HepG2 (cell line): ENCODE data around the gene SEMA3B. TPM values are rescaled to one million over a fixed set of nuclear protein-coding genes. Genes with fewer than 3 reads are reported as not detected.

Experiments
- BCL6 ChIP-seq: IDR thresholded peaks from 2 replicates; pipeline ENCODE4 v1.6.1; 2016; ENCODE audit warnings: missing genetic modification reagents, missing compliant biosample characterization
- PBX2 ChIP-seq: IDR thresholded peaks from 2 replicates; pipeline ENCODE4 v1.6.1; 2016; ENCODE audit warnings: control low read depth
- PRDM10 ChIP-seq: sonication (generic); formaldehyde crosslinking; IDR thresholded peaks from 2 replicates; pipeline ENCODE4 v1.4.0; 2020; ENCODE audit warnings: low read depth, missing genetic modification reagents
- THYN1 ChIP-seq: sonication (generic); formaldehyde crosslinking; IDR thresholded peaks from 2 replicates; pipeline ENCODE4 v1.8.1; 2023; ENCODE audit warnings: low read depth, mild to moderate bottlenecking, moderate library complexity, missing genetic modification reagents, borderline replicate concordance
- YY1 ChIP-seq: IDR thresholded peaks from 2 replicates; pipeline ENCODE4 v1.6.1; 2011; ENCODE audit warnings: low read length, low read depth, moderate library complexity, mild to moderate bottlenecking; ENCODE audit not compliant: insufficient read depth, insufficient replicate concordance
- ZKSCAN1 ChIP-seq: fragments of 150-350 bp; IDR thresholded peaks from 2 replicates; pipeline ENCODE4 v1.6.1; 2014; ENCODE audit warnings: low read length
- ZNF253 ChIP-seq: sonication (generic); formaldehyde crosslinking; IDR thresholded peaks from 2 replicates; pipeline ENCODE4 v1.8.0; 2022; ENCODE audit warnings: mild to moderate bottlenecking, missing genetic modification reagents, borderline replicate concordance
- ZNF576 ChIP-seq: sonication (generic); formaldehyde crosslinking; IDR thresholded peaks from 2 replicates; pipeline ENCODE4 v1.4.0; 2020; ENCODE audit warnings: mild to moderate bottlenecking, missing genetic modification reagents
- ZNF674 ChIP-seq: sonication (generic); formaldehyde crosslinking; IDR thresholded peaks from 2 replicates; pipeline ENCODE4 v1.5.0; 2020; ENCODE audit warnings: low read depth, mild to moderate bottlenecking, missing genetic modification reagents
- ZNF761 ChIP-seq: sonication (generic); formaldehyde crosslinking; conservative IDR thresholded peaks from 2 replicates; pipeline ENCODE4 v1.4.0; 2020; ENCODE audit warnings: mild to moderate bottlenecking, missing genetic modification reagents
- ZSCAN12 ChIP-seq: sonication (generic); formaldehyde crosslinking; IDR thresholded peaks from 2 replicates; pipeline ENCODE4 v1.9.0; 2021; ENCODE audit warnings: mild to moderate bottlenecking, missing genetic modification reagents
- polyA plus RNA-seq, 8 experiments: library from polyadenylated mRNA; depleted of rRNA in 3 of 8; stranded (reverse) in 7 of 8; unstranded in 1 of 8; fragments of >200 nt; fragmentation: Illumina TruSeq in 4 of 8; extraction: Trizol in 4 of 8; gene quantifications; 2 replicates each; pipeline versions ENCODE4 v1.2.1 to v1.2.3, GENCODE V29; 2011 to 2016; ENCODE audit warnings: low read depth in 4 of 8, missing spikeins in 1 of 8, mixed read lengths in 1 of 8; ENCODE audit not compliant: insufficient read depth in 1 of 8
- total RNA-seq, 5 experiments: library from RNA; depleted of rRNA; stranded (reverse); fragments of >200 nt; fragmentation: Illumina TruSeq; extraction: Trizol; gene quantifications; 2 replicates each; pipeline ENCODE4 v1.2.3, GENCODE V29; 2016; ENCODE audit warnings: low read depth in 1 of 5
- TF ChIP-seq, protein P1 (sequence below): IDR thresholded peaks from 2 replicates; pipeline ENCODE4 v1.6.1; 2016; ENCODE audit warnings: low read depth, control low read depth
- TF ChIP-seq, protein P2 (sequence below): sonication (generic); formaldehyde crosslinking; IDR thresholded peaks from 2 replicates; pipeline ENCODE4 v1.5.1; 2020; ENCODE audit warnings: mild to moderate bottlenecking, missing genetic modification reagents

SEMA3B gene
- total and polyA plus RNA-seq, 2 of the 13 experiments (the other 11 are each of a cell fraction or from before 2014, with no cell fraction given) = 93.2 to 158 TPM

DNA sequence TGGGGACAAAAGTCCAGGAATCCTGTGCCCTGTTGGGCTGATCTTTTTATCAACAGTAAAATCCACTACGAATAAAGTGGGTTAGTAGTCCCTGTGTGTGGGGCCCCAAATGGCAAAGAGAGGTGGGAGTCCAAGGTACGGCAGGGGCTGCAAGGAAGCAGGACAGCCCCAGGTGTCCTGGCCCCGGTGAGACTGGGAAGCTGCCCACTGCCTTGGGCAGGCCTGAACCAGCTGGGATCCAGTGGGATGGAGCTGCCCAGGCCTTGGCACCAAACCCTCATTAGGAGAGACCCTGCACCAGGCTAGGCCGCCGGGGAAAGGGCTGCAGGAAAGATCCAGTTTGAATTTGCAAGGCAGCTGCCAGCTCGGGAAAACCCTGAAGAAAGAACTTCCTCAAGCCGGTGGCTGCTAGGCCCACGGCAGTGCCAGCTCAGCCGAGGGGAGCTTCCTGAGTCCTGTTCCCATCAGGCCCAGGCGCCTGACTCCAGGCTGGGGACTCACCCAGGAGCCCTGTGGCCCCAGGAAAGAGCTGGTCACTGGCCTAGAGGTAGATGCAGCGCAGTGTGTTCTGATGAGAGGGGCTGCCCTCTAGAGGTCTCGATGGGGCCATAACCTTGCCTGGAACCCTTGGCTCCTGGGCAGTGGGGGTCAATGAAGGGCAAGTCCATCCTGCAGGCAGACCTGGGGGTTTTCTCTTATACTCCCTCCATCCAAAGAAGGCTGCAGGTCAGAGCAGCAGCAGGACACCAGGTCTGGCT, 47.4 kb upstream of the SEMA3B start (continued):
- TF ChIP-seq, protein P1, sequence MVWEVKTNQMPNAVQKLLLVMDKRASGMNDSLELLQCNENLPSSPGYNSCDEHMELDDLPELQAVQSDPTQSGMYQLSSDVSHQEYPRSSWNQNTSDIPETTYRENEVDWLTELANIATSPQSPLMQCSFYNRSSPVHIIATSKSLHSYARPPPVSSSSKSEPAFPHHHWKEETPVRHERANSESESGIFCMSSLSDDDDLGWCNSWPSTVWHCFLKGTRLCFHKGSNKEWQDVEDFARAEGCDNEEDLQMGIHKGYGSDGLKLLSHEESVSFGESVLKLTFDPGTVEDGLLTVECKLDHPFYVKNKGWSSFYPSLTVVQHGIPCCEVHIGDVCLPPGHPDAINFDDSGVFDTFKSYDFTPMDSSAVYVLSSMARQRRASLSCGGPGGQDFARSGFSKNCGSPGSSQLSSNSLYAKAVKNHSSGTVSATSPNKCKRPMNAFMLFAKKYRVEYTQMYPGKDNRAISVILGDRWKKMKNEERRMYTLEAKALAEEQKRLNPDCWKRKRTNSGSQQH (CRISPR knock-in tag) = no peak
- TF ChIP-seq PBX2 (CRISPR knock-in tag) = no peak
- peak; percentile 70 for TF ChIP-seq ZNF761 (CRISPR knock-in tag)
- TF ChIP-seq ZNF576 (CRISPR knock-in tag) = 0 out of 2 replicates have a peak, but pooled peaks have one; percentile 41
- peak; percentile 75; the same call in 1 of the 2 replicates for TF ChIP-seq PRDM10 (CRISPR knock-in tag)
- no peak for TF ChIP-seq ZKSCAN1
- no peak for TF ChIP-seq ZNF674 (CRISPR knock-in tag)
- TF ChIP-seq, protein P2, sequence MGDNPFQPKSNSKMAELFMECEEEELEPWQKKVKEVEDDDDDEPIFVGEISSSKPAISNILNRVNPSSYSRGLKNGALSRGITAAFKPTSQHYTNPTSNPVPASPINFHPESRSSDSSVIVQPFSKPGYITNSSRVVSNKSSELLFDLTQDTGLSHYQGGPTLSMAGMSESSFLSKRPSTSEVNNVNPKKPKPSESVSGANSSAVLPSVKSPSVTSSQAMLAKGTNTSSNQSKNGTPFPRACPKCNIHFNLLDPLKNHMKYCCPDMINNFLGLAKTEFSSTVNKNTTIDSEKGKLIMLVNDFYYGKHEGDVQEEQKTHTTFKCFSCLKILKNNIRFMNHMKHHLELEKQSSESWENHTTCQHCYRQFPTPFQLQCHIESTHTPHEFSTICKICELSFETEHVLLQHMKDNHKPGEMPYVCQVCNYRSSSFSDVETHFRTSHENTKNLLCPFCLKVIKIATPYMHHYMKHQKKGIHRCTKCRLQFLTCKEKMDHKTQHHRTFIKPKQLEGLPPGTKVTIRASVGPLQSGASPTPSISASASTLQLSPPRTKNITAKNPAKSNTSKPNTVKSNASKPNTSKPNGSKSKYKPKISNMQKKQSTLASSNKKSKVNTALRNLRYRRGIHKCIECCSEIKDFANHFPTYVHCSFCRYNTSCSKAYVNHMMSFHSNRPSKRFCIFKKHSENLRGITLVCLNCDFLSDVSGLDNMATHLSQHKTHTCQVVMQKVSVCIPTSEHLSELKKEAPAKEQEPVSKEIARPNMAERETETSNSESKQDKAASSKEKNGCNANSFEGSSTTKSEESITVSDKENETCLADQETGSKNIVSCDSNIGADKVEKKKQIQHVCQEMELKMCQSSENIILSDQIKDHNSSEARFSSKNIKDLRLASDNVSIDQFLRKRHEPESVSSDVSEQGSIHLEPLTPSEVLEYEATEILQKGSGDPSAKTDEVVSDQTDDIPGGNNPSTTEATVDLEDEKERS (CRISPR knock-in tag) = peak; percentile 44; the same call in 1 of the 2 replicates
- no peak for TF ChIP-seq YY1
- no peak for TF ChIP-seq ZSCAN12
- TF ChIP-seq THYN1 = peak; percentile 48; the same call in 1 of the 2 replicates
- no peak; the same call in 1 of the 2 replicates for TF ChIP-seq BCL6
- TF ChIP-seq ZNF253 (CRISPR knock-in tag) = no peak
